Peyer's patch (tissue), 4 donors: Measurements from ENCODE around the gene CHRNA5.

Experiments
- CTCF ChIP-seq, 6 experiments: fragments of 450-650 bp in 4 of 6; fragments of 200-600 bp in 2 of 6; sonication (generic) in 1 of 6; IDR thresholded peaks; one replicate each; pipeline ENCODE4 v1.5.1; 2017 to 2019; ENCODE audit warnings: antibody characterized with exemption in 6 of 6, mild to moderate bottlenecking in 3 of 6, moderate library complexity in 1 of 6
- POLR2A ChIP-seq, 2 donors: fragments of 450-650 bp; IDR thresholded peaks; one replicate each; pipeline ENCODE4 v1.5.1; 2017; ENCODE audit warnings: antibody characterized with exemption in 2 of 2, mild to moderate bottlenecking in 2 of 2, moderate library complexity in 2 of 2

- TF ChIP-seq CTCF (IDR thresholded peaks at IDR 0.05) (peak in 2 of 6 experiments; percentile 5 to 7), POLR2A (IDR thresholded peaks at IDR 0.05) (peak; percentile 68 to 83)
Measured at GRCh38 chr15:78540141-78540870, 25.0 kb upstream of the CHRNA5 start, which contains the start of gene PSMA4.
